Measurements from ENCODE around the gene MSANTD7.

DNA sequence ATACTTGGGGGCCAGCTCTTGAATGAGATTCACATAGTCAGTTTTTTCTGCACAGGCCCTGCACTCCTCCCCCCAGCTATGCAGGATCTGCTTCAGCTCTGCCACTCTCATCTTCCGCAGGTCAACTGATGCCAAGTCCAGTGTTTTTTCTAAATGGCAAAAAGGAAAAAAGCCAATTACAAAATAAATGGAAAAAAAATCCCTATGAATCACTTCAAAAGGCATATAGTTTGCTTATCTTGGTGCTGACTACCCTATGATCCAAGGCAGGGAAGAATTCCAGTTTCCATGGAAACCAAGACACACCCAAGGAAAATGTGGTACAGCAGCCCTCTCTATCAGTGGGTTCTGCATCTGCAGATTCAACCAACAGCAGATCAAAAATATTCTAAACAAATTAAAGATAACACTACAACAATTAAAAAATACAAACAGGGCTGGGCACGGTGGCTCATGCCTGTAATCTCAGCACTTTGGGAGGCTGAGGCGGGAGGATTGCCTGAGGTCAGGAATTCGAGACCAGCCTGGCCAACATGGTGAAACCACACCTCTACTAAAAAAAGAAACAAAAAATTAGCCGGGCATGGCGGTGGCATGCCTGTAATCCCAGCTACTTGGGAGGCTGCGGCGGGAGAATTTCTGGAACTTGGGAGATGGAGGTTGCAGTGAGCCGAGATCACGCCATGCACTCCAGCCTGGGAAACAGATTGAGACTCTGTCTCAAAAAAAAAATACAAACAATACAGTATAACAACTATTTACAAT is 17.9 kb upstream of the MSANTD7 start:
- TF ChIP-seq POGZ (CRISPR knock-in tag; IDR thresholded peaks at IDR 0.05) (no peak), SP2 (CRISPR knock-in tag; IDR thresholded peaks at IDR 0.05) (no peak)
- TF ChIP-seq, protein P1, sequence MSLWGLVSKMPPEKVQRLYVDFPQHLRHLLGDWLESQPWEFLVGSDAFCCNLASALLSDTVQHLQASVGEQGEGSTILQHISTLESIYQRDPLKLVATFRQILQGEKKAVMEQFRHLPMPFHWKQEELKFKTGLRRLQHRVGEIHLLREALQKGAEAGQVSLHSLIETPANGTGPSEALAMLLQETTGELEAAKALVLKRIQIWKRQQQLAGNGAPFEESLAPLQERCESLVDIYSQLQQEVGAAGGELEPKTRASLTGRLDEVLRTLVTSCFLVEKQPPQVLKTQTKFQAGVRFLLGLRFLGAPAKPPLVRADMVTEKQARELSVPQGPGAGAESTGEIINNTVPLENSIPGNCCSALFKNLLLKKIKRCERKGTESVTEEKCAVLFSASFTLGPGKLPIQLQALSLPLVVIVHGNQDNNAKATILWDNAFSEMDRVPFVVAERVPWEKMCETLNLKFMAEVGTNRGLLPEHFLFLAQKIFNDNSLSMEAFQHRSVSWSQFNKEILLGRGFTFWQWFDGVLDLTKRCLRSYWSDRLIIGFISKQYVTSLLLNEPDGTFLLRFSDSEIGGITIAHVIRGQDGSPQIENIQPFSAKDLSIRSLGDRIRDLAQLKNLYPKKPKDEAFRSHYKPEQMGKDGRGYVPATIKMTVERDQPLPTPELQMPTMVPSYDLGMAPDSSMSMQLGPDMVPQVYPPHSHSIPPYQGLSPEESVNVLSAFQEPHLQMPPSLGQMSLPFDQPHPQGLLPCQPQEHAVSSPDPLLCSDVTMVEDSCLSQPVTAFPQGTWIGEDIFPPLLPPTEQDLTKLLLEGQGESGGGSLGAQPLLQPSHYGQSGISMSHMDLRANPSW (CRISPR knock-in tag; IDR thresholded peaks at IDR 0.05; ENCODE audit: borderline replicate concordance) = no peak
- TF ChIP-seq, protein P2, sequence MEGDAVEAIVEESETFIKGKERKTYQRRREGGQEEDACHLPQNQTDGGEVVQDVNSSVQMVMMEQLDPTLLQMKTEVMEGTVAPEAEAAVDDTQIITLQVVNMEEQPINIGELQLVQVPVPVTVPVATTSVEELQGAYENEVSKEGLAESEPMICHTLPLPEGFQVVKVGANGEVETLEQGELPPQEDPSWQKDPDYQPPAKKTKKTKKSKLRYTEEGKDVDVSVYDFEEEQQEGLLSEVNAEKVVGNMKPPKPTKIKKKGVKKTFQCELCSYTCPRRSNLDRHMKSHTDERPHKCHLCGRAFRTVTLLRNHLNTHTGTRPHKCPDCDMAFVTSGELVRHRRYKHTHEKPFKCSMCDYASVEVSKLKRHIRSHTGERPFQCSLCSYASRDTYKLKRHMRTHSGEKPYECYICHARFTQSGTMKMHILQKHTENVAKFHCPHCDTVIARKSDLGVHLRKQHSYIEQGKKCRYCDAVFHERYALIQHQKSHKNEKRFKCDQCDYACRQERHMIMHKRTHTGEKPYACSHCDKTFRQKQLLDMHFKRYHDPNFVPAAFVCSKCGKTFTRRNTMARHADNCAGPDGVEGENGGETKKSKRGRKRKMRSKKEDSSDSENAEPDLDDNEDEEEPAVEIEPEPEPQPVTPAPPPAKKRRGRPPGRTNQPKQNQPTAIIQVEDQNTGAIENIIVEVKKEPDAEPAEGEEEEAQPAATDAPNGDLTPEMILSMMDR (CRISPR knock-in tag; IDR thresholded peaks at IDR 0.05) = no peak
